Lung (tissue), 12 donors: ENCODE data around the gene CA7. TPM values are rescaled to one million over a fixed set of nuclear protein-coding genes. Genes with fewer than 3 reads are reported as not detected.

ENCODE experiments used
- ATAC-seq: fragments of 200-7000 bp; cut with Tn5 transposase; one replicate; pipeline ENCODE4 v1.9.1; 2020; ENCODE audit warnings: moderate number of reproducible peaks; ENCODE audit not compliant: insufficient read depth, low FRiP score
- DNase-seq, 3 donors: peaks; one replicate each; pipeline ENCODE4 v3.0.0-alpha.2; 2013 to 2017
- H3K27ac ChIP-seq, 2 donors: one replicate each; pipeline ENCODE4 v1.5.1; 2013; ENCODE audit warnings: mild to moderate bottlenecking in 2 of 2, moderate library complexity in 2 of 2, control low read depth in 1 of 2, inconsistent platforms in 1 of 2, low read depth in 1 of 2, low read length in 1 of 2
- H3K27me3 ChIP-seq, 3 donors: one replicate each; pipeline ENCODE4 v1.5.1; 2013; ENCODE audit warnings: low read length in 2 of 3; ENCODE audit not compliant: control insufficient read depth in 3 of 3, insufficient read depth in 3 of 3
- H3K36me3 ChIP-seq, 4 donors: one replicate each; pipeline ENCODE4 v1.5.1; 2013; ENCODE audit warnings: low read length in 4 of 4, mild to moderate bottlenecking in 1 of 4, moderate library complexity in 1 of 4; ENCODE audit not compliant: control insufficient read depth in 4 of 4, insufficient read depth in 4 of 4
- H3K4me1 ChIP-seq, 5 donors: one replicate each; pipeline ENCODE4 v1.5.1; 2013; ENCODE audit warnings: low read length in 5 of 5, mild to moderate bottlenecking in 2 of 5, moderate library complexity in 1 of 5; ENCODE audit not compliant: control insufficient read depth in 5 of 5, insufficient read depth in 5 of 5
- H3K4me3 ChIP-seq: one replicate; pipeline ENCODE4 v1.5.1; 2013; ENCODE audit warnings: mild to moderate bottlenecking, control low read depth, moderate library complexity
- H3K9ac ChIP-seq, 2 donors: one replicate each; pipeline ENCODE4 v1.5.1; 2013; ENCODE audit warnings: low read length in 2 of 2, control low read depth in 1 of 2; ENCODE audit not compliant: insufficient read depth in 1 of 2
- H3K9me3 ChIP-seq, 4 donors: one replicate each; pipeline ENCODE4 v1.5.1; 2013; ENCODE audit warnings: low read length in 3 of 4, mild to moderate bottlenecking in 1 of 4, moderate library complexity in 1 of 4; ENCODE audit not compliant: control insufficient read depth in 4 of 4, insufficient read depth in 3 of 4
- WGBS, 2 donors: extraction: QIAGEN DNeasy Blood & Tissue Kit; methylation state at CpG; one replicate each; pipeline ENCODE4 v1.1.7; 2013; 5-methylcytosine and 5-hydroxymethylcytosine counted together
- polyA plus RNA-seq, 2 donors: library from polyadenylated mRNA; stranded (reverse); fragments of 200-250 nt; gene quantifications; one replicate each; pipeline ENCODE4 v1.2.1, GENCODE V29; 2013
- total RNA-seq, 2 donors: library from RNA; depleted of rRNA in 1 of 2; stranded (reverse); fragments of >200 nt in 1 of 2; gene quantifications; one replicate each; pipeline ENCODE4 v1.2.1, GENCODE V29; 2014 to 2021
- TF ChIP-seq, protein P1 (sequence below): IDR thresholded peaks from 2 replicates; pipeline ENCODE4 v1.5.1; 2012; ENCODE audit warnings: mild to moderate bottlenecking; ENCODE audit errors: control extremely low read depth, extremely low read depth
- donor health status: control.
- donor health status: control.
- donor health status: Bipolar disorder and iron deficiency.
- donor health status: healthy.
- donor health status: DM: yes; HTN: yes; CAD: no.

CA7 gene
- total and polyA plus RNA-seq, 4 donors, result not detected

DNA sequence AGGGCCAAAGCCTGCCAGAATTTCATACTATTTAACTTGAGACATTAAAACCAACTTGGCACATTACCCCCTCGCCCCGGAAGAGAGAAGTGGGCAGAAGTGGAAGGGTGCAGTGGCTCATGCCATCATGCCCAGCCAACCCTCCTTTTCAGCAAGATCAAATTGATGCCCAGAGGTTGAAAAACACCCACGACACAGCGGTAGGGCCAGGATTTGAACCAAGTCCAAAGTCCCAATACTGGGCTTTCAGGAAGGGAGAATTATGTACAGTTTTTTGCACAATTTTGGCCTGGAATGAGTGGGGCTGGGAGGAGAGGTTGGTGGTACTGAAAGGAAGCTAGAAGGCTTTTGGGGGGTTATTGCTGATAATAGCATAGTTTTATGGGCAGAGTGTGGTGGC, 47.1 kb downstream of the CA7 start:
- 88 to 91% methylated on average over 4 of the region's 4 CpGs for WGBS, 2 donors
- no peak for DNase-seq

DNA sequence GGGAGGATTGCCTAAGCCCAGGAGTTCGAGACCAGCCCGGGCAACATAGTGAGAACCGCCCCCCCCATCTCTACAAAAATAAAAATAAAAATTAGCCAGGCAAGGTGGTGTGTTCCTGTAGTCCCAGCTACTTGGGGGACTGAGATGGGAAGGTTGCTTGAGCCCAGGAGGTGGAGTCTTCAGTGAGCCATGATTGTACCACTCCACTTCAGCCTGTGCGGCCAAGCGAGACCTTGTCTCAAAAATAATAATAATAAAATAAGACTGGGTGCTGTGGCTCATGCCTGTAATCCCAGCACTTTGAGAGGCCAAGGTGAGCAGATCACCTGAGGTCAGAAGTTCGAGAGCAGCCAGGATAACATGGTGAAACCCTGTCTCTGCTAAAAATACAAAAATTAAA, 47.6 kb downstream of the CA7 start:
- 94 to 96% methylated on average over 6 of the region's 6 CpGs for WGBS, 2 donors
- TF ChIP-seq, protein P1, sequence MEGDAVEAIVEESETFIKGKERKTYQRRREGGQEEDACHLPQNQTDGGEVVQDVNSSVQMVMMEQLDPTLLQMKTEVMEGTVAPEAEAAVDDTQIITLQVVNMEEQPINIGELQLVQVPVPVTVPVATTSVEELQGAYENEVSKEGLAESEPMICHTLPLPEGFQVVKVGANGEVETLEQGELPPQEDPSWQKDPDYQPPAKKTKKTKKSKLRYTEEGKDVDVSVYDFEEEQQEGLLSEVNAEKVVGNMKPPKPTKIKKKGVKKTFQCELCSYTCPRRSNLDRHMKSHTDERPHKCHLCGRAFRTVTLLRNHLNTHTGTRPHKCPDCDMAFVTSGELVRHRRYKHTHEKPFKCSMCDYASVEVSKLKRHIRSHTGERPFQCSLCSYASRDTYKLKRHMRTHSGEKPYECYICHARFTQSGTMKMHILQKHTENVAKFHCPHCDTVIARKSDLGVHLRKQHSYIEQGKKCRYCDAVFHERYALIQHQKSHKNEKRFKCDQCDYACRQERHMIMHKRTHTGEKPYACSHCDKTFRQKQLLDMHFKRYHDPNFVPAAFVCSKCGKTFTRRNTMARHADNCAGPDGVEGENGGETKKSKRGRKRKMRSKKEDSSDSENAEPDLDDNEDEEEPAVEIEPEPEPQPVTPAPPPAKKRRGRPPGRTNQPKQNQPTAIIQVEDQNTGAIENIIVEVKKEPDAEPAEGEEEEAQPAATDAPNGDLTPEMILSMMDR, result no peak

More for the DNA sequence above, 47.1 kb downstream of the CA7 start:
- Histone ChIP-seq H3K4me1 (peaks cover 0 to 2% (median 2%) of the 10 kb centered on the region in 5 donors), H3K9me3 (no peaks in the 10 kb centered on the region), H3K27ac (no peak overlapping the region), H3K4me3 (no peak overlapping the region), H3K9ac (no peak overlapping the region), H3K27me3 (no peaks in the 10 kb centered on the region), H3K36me3 (peaks cover 0 to 6% (median 2%) of the 10 kb centered on the region in 4 donors)
- TF ChIP-seq, protein P1, result no peak
- no peak for ATAC-seq

DNA sequence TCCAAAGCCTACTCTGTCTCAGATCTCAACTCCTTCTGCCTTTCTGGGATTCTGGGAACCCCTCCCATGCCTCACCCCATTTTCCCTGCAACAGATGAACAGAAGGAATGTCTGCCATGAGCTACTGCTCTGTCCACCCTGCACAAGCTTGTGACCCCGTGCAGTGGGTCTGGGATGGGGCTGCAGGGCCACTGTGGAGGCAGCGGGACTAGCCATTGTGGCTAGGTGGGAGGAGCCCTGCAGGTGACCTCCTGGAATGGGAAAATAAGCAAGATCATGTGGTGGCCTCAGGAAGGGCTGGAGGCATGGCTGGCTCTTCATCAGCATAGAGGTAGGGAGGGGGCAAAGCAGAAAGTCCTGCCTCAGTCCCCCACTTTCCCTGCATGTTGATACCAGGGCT, 49.8 kb downstream of the CA7 start:
- H3K36me3 ChIP-seq, result no peaks in the 10 kb centered on the region
- DNase-seq (no peak), ATAC-seq (no peak)
- no peak overlapping the region for H3K27ac ChIP-seq
- TF ChIP-seq, protein P1, result no peak
- H3K9ac ChIP-seq, result no peak overlapping the region
- H3K27me3 ChIP-seq, result no peaks in the 10 kb centered on the region
- H3K4me1 ChIP-seq, result peaks cover 0 to 3% (median 2%) of the 10 kb centered on the region in 5 donors
- H3K4me3 ChIP-seq, result no peak overlapping the region
- no peaks in the 10 kb centered on the region for H3K9me3 ChIP-seq
- 71 to 92% methylated on average over 2 of the region's 2 CpGs for WGBS, 2 donors

More for the DNA sequence above, 47.6 kb downstream of the CA7 start:
- no peak overlapping the region for H3K9ac ChIP-seq
- no peak overlapping the region for H3K27ac ChIP-seq
- H3K36me3 ChIP-seq, result peaks cover 0 to 2% (median under 1%) of the 10 kb centered on the region in 4 donors
- ATAC-seq, result no peak
- no peak for DNase-seq
- peaks cover 0 to 2% (median 0%) of the 10 kb centered on the region in 5 donors for H3K4me1 ChIP-seq
- H3K4me3 ChIP-seq, result no peak overlapping the region
- H3K9me3 ChIP-seq, result no peaks in the 10 kb centered on the region
- no peaks in the 10 kb centered on the region for H3K27me3 ChIP-seq
